ENCODE measurements around the gene GAREM1.

GRCh38 chr18:32461709-32462272, 8.9 kb downstream of the GAREM1 start:
- no peak for TF ChIP-seq EZH2 (IDR thresholded peaks at IDR 0.05)
- TF ChIP-seq, protein P1, sequence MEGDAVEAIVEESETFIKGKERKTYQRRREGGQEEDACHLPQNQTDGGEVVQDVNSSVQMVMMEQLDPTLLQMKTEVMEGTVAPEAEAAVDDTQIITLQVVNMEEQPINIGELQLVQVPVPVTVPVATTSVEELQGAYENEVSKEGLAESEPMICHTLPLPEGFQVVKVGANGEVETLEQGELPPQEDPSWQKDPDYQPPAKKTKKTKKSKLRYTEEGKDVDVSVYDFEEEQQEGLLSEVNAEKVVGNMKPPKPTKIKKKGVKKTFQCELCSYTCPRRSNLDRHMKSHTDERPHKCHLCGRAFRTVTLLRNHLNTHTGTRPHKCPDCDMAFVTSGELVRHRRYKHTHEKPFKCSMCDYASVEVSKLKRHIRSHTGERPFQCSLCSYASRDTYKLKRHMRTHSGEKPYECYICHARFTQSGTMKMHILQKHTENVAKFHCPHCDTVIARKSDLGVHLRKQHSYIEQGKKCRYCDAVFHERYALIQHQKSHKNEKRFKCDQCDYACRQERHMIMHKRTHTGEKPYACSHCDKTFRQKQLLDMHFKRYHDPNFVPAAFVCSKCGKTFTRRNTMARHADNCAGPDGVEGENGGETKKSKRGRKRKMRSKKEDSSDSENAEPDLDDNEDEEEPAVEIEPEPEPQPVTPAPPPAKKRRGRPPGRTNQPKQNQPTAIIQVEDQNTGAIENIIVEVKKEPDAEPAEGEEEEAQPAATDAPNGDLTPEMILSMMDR (IDR thresholded peaks at IDR 0.05 in 2 of 3, conservative IDR thresholded peaks at IDR 0.05 in 1 of 3; ENCODE audit: borderline replicate concordance in 1 of 3, insufficient read depth in 1 of 3, low read depth in 2 of 3, low read length in 2 of 3), result peak in 1 of 3 experiments; percentile 31; a peak in 2 of 6 replicates

Measured in HCT116 (cell line).